ENCODE data around the gene COL4A1.

Gene COL4A1

GRCh38 chr13:110311443-110312338 lies 4.7 kb upstream of the COL4A1 start:
- Histone ChIP-seq H3K4me1 (ENCODE audit: insufficient read depth, low read length, poor library complexity, severe bottlenecking) (no peaks in the 10 kb centered on the region), H4K20me1 (ENCODE audit: insufficient read depth, low read length, poor library complexity, severe bottlenecking) (no peaks in the 10 kb centered on the region), H3K4me3 (ENCODE audit: low read length, poor library complexity, severe bottlenecking) (no peak overlapping the region), H3K79me2 (ENCODE audit: insufficient read depth, low read length) (no peaks in the 10 kb centered on the region), H3K36me3 (ENCODE audit: insufficient read depth, low read length) (no peaks in the 10 kb centered on the region), H3K27me3 (ENCODE audit: insufficient read depth, low read length, poor library complexity, severe bottlenecking) (no peaks in the 10 kb centered on the region), H3K9ac (ENCODE audit: low read depth, low read length, poor library complexity, severe bottlenecking) (no peak overlapping the region), H3F3A (ENCODE audit: low read depth) (no peaks in the 10 kb centered on the region), H3K4me2 (ENCODE audit: low read depth, low read length, poor library complexity, severe bottlenecking) (no peak overlapping the region), H2AFZ (ENCODE audit: low read length) (no peak overlapping the region), H3K9me3 (ENCODE audit: insufficient read depth, low read depth, low read length) (no peaks in the 10 kb centered on the region), H3K9me2 (replicated peaks; ENCODE audit: low read depth, low read length) (no peaks in the 10 kb centered on the region)
- TF ChIP-seq EZH2phosphoT487 (IDR thresholded peaks at IDR 0.05; ENCODE audit: borderline replicate concordance) (no peak), CTCF (conservative IDR thresholded peaks at IDR 0.05; ENCODE audit: low read length) (no peak)

- H3K4me2 ChIP-seq (ENCODE audit: low read depth, low read length, poor library complexity, severe bottlenecking): no peak overlapping the region
- no peak overlapping the region for H3K9ac ChIP-seq (ENCODE audit: low read depth, low read length, poor library complexity, severe bottlenecking)
Measured at GRCh38 chr13:110310541-110311442, 3.8 kb upstream of the COL4A1 start.

More at GRCh38 chr13:110310541-110311442, 3.8 kb upstream of the COL4A1 start:
- Histone ChIP-seq H3K4me3 (ENCODE audit: low read length, poor library complexity, severe bottlenecking) (no peak overlapping the region), H4K20me1 (ENCODE audit: insufficient read depth, low read length, poor library complexity, severe bottlenecking) (no peaks in the 10 kb centered on the region), H3K27me3 (ENCODE audit: insufficient read depth, low read length, poor library complexity, severe bottlenecking) (no peaks in the 10 kb centered on the region), H3K79me2 (ENCODE audit: insufficient read depth, low read length) (no peaks in the 10 kb centered on the region), H2AFZ (ENCODE audit: low read length) (no peak overlapping the region), H3K36me3 (ENCODE audit: insufficient read depth, low read length) (no peaks in the 10 kb centered on the region), H3K9me2 (replicated peaks; ENCODE audit: low read depth, low read length) (no peaks in the 10 kb centered on the region), H3K4me1 (ENCODE audit: insufficient read depth, low read length, poor library complexity, severe bottlenecking) (no peaks in the 10 kb centered on the region), H3K9me3 (ENCODE audit: insufficient read depth, low read depth, low read length) (no peaks in the 10 kb centered on the region), H3F3A (ENCODE audit: low read depth) (no peaks in the 10 kb centered on the region)
- TF ChIP-seq EZH2phosphoT487 (IDR thresholded peaks at IDR 0.05; ENCODE audit: borderline replicate concordance) (no peak), CTCF (conservative IDR thresholded peaks at IDR 0.05; ENCODE audit: low read length) (no peak)

All from Loucy (cell line).